ENCODE results near the gene ZNF611. TPM values are rescaled to one million over a fixed set of nuclear protein-coding genes. Genes with fewer than 3 reads are reported as not detected.
"Not testable (repeated sequence)": the region's sequence is repeated elsewhere in the genome, so short reads cannot be mapped to it uniquely, and the experiment has no call there.

The ZNF611 gene
- total and polyA plus RNA-seq, 7 experiments from 2014 or later = 23.4 to 56.0 (median 36.8) TPM

- H3K9me3 Mint-ChIP-seq = peaks cover 4 to 55% (median 20%) of the 10 kb centered on the region in 11 donors
- no peaks in the 10 kb centered on the region for H3K27me3 Mint-ChIP-seq
- H3K4me3 Mint-ChIP-seq = peak overlapping the region in 1 of 10 donors; percentile 39
- H3K4me3 ChIP-seq (ENCODE audit: low read length) = no peak overlapping the region
- ChIA-PET POLR2A (interaction anchor here (0.8 kb wide), 1 partner anchor 42 kb away, joined by 3 read pairs; the partner anchor contains the start of gene ZNF83), CTCF (no interaction called here)
- peaks cover 15 to 63% (median 55%) of the 10 kb centered on the region in 5 donors for H3K36me3 Mint-ChIP-seq
- H3K27me3 ChIP-seq (ENCODE audit: control insufficient read depth in 2 of 2, insufficient read depth in 2 of 2, low read length in 2 of 2) = no peaks in the 10 kb centered on the region
- peaks cover 3 to 33% (median 22%) of the 10 kb centered on the region in 7 donors for H3K4me1 Mint-ChIP-seq
- DNase-seq (no peak), ATAC-seq (no peak)
- no peak overlapping the region for H3K27ac ChIP-seq (ENCODE audit: low read depth, low read length)
- H3K36me3 ChIP-seq (ENCODE audit: control insufficient read depth in 2 of 3, insufficient read depth in 3 of 3, low read length in 3 of 3) = peaks cover 0 to 14% (median 0%) of the 10 kb centered on the region in 3 experiments
- no peaks in the 10 kb centered on the region for H3K4me1 ChIP-seq (ENCODE audit: control insufficient read depth in 2 of 2, insufficient read depth in 2 of 2, low read length in 2 of 2)
- H3K9me3 ChIP-seq (ENCODE audit: control insufficient read depth in 2 of 3, low read length in 3 of 3) = no peaks in the 10 kb centered on the region
- peak overlapping the region in 3 of 9 donors; percentile 40 to 69 (median 49) for H3K27ac Mint-ChIP-seq
- intact Hi-C loops (cut with micrococcal nuclease) = no loop called here
Observed at GRCh38 chr19:52679598-52679997, 55.2 kb downstream of the ZNF611 start.

DNA sequence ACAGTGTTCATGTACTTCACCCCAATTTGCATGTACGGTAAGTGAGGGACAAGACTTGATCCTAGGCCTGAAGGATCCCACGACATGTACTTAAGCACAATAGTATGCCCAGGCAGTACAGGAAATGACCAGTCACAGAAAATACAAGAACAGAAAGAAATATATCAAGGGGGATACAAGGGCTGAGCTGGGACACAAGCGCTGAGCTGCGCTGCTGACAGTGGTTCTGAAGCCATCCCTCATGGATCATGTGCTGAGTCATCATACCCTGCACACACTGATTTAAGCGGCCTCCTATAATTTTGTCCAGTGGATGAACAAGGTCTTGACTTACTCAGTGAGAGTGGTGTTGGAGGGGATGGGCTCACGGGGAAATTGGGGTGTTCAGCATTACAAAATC lies 59.6 kb downstream of the ZNF611 start:
- H3K9me3 ChIP-seq (ENCODE audit: control insufficient read depth in 2 of 3, low read length in 3 of 3); H3K27ac ChIP-seq (ENCODE audit: low read depth, low read length); H3K27me3 Mint-ChIP-seq; ATAC-seq; CTCF ChIA-PET; H3K36me3 ChIP-seq (ENCODE audit: control insufficient read depth in 2 of 3, insufficient read depth in 3 of 3, low read length in 3 of 3); H3K4me1 ChIP-seq (ENCODE audit: control insufficient read depth in 2 of 2, insufficient read depth in 2 of 2, low read length in 2 of 2); H3K27me3 ChIP-seq (ENCODE audit: control insufficient read depth in 2 of 2, insufficient read depth in 2 of 2, low read length in 2 of 2); DNase-seq; H3K4me3 ChIP-seq (ENCODE audit: low read length); intact Hi-C loops (cut with micrococcal nuclease): not testable (repeated sequence)
- H3K36me3 Mint-ChIP-seq = peaks cover 16 to 73% (median 64%) of the 10 kb centered on the region in 5 donors
- H3K27ac Mint-ChIP-seq = peak overlapping the region in 2 of 9 donors; percentile 46 to 76
- peak overlapping the region in 2 of 10 donors; percentile 7 to 29 for H3K4me3 Mint-ChIP-seq
- H3K4me1 Mint-ChIP-seq = peaks cover 2 to 39% (median 28%) of the 10 kb centered on the region in 7 donors
- peaks cover 4 to 81% (median 18%) of the 10 kb centered on the region in 11 donors for H3K9me3 Mint-ChIP-seq
- POLR2A ChIA-PET = interaction anchor here (0.6 kb wide), 1 partner anchor 18 kb away, joined by 4 read pairs; no protein-coding TSS in a partner anchor

DNA sequence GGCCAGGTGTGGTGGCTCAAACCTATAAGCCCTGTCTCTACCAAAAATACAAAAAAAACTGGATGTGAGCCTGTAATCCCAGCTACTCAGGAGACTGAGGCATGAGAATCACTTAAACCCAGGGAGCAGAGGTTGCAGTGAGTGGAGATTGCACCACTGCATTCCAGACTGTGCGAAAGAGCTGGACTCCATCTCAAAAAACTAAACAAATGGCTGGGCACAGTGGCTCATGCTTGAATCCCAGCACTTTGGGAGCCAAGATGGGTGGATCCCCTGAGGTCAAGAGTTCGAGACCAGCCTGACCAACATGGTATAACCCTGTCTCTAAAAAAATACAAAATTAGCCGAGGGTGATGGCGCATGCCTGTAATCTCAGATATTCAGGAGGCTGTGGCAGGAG lies 61.8 kb downstream of the ZNF611 start:
- H3K4me1 ChIP-seq (ENCODE audit: control insufficient read depth in 2 of 2, insufficient read depth in 2 of 2, low read length in 2 of 2) = no peaks in the 10 kb centered on the region
- no peak overlapping the region for H3K4me3 Mint-ChIP-seq
- peaks cover 0 to 6% (median 0%) of the 10 kb centered on the region in 3 experiments for H3K36me3 ChIP-seq (ENCODE audit: control insufficient read depth in 2 of 3, insufficient read depth in 3 of 3, low read length in 3 of 3)
- peaks cover 17 to 80% (median 71%) of the 10 kb centered on the region in 5 donors for H3K36me3 Mint-ChIP-seq
- ATAC-seq (no peak), DNase-seq (no peak)
- no peak overlapping the region for H3K27ac ChIP-seq (ENCODE audit: low read depth, low read length)
- intact Hi-C loops (cut with micrococcal nuclease) = no loop called here
- peaks cover 6 to 32% (median 16%) of the 10 kb centered on the region in 7 donors for H3K4me1 Mint-ChIP-seq
- H3K4me3 ChIP-seq (ENCODE audit: low read length) = no peak overlapping the region
- CTCF ChIA-PET = no interaction called here
- H3K9me3 ChIP-seq (ENCODE audit: control insufficient read depth in 2 of 3, low read length in 3 of 3) = no peaks in the 10 kb centered on the region
- POLR2A ChIA-PET = no interaction called here
- no peak overlapping the region for H3K27ac Mint-ChIP-seq
- H3K27me3 Mint-ChIP-seq = no peaks in the 10 kb centered on the region
- peaks cover 8 to 85% (median 17%) of the 10 kb centered on the region in 11 donors for H3K9me3 Mint-ChIP-seq
- H3K27me3 ChIP-seq (ENCODE audit: control insufficient read depth in 2 of 2, insufficient read depth in 2 of 2, low read length in 2 of 2) = no peaks in the 10 kb centered on the region

DNA sequence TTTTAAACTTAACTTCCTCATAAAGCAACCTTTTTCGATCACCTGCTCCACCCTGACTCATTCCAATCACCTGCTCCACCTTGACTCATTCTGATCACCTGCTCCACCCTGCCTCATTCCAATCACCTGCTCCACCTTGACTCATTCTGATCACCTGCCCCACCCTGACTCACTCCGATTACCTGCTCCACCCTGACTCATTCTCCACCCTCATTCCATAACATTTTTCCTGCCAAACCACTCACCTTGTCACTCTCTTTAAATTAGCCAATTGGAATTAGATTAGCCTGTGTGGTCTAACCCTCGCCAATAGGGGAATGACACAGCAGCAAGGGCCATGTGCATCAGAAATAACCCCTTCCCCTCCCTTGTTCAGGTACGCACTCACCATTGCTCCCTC lies 64.8 kb downstream of the ZNF611 start:
- H3K4me1 Mint-ChIP-seq = peaks cover 6 to 25% (median 12%) of the 10 kb centered on the region in 7 donors
- no peak overlapping the region for H3K27ac ChIP-seq (ENCODE audit: low read depth, low read length)
- H3K4me1 ChIP-seq (ENCODE audit: control insufficient read depth in 2 of 2, insufficient read depth in 2 of 2, low read length in 2 of 2) = no peaks in the 10 kb centered on the region
- peaks cover 10 to 86% (median 74%) of the 10 kb centered on the region in 5 donors for H3K36me3 Mint-ChIP-seq
- H3K27me3 ChIP-seq (ENCODE audit: control insufficient read depth in 2 of 2, insufficient read depth in 2 of 2, low read length in 2 of 2) = no peaks in the 10 kb centered on the region
- no peak overlapping the region for H3K4me3 Mint-ChIP-seq
- intact Hi-C loops (cut with micrococcal nuclease) = no loop called here
- peak overlapping the region in 1 of 9 donors; percentile 72 for H3K27ac Mint-ChIP-seq
- DNase-seq (no peak), ATAC-seq (no peak)
- no peaks in the 10 kb centered on the region for H3K9me3 ChIP-seq (ENCODE audit: control insufficient read depth in 2 of 3, low read length in 3 of 3)
- POLR2A ChIA-PET = no interaction called here
- H3K27me3 Mint-ChIP-seq = no peaks in the 10 kb centered on the region
- H3K36me3 ChIP-seq (ENCODE audit: control insufficient read depth in 2 of 3, insufficient read depth in 3 of 3, low read length in 3 of 3) = peaks cover 0 to 6% (median 0%) of the 10 kb centered on the region in 3 experiments
- H3K9me3 Mint-ChIP-seq = peaks cover 0 to 87% (median 7%) of the 10 kb centered on the region in 11 donors
- H3K4me3 ChIP-seq (ENCODE audit: low read length) = no peak overlapping the region
- CTCF ChIA-PET = interaction anchor here (0.6 kb wide), 1 partner anchor 113 kb away, joined by 4 read pairs; no protein-coding TSS in a partner anchor

DNA sequence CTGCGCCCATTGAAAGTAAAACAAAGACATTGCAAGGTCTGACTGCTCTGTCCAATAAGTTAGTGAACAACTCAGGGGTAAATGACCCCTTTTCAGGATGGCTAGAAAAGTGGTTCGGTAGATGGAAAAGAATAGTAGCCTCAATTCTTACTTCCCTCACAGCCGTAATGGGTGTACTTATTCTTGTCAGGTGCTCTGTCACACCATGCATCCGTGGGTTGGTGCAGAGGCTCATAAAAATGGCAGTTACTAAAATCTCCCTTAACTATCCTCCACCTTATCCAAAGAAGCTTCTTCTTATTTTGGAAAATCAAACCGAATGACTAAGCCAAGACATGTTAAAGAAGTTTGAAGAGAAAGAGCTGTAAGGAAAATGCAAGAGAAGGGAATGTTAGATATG lies 65.3 kb downstream of the ZNF611 start:
- ATAC-seq = no peak
- Histone ChIP-seq H3K4me3 (ENCODE audit: low read length) (no peak overlapping the region), H3K27me3 (ENCODE audit: control insufficient read depth in 2 of 2, insufficient read depth in 2 of 2, low read length in 2 of 2) (no peaks in the 10 kb centered on the region), H3K27ac (ENCODE audit: low read depth, low read length) (no peak overlapping the region), H3K9me3 (ENCODE audit: control insufficient read depth in 2 of 3, low read length in 3 of 3) (no peaks in the 10 kb centered on the region), H3K36me3 (ENCODE audit: control insufficient read depth in 2 of 3, insufficient read depth in 3 of 3, low read length in 3 of 3) (peaks cover 0 to 6% (median 0%) of the 10 kb centered on the region in 3 experiments), H3K4me1 (ENCODE audit: control insufficient read depth in 2 of 2, insufficient read depth in 2 of 2, low read length in 2 of 2) (no peaks in the 10 kb centered on the region)
- DNase-seq = no peak
- H3K4me1 Mint-ChIP-seq = peaks cover 5 to 21% (median 12%) of the 10 kb centered on the region in 7 donors
- H3K4me3 Mint-ChIP-seq = no peak overlapping the region
- H3K27ac Mint-ChIP-seq = peak overlapping the region in 1 of 9 donors; percentile 72
- H3K36me3 Mint-ChIP-seq = peaks cover 7 to 85% (median 74%) of the 10 kb centered on the region in 5 donors
- intact Hi-C loops (cut with micrococcal nuclease) = no loop called here
- no peaks in the 10 kb centered on the region for H3K27me3 Mint-ChIP-seq
- POLR2A ChIA-PET = no interaction called here
- H3K9me3 Mint-ChIP-seq = peaks cover 0 to 82% (median 6%) of the 10 kb centered on the region in 11 donors
- CTCF ChIA-PET = interaction anchor here (0.6 kb wide), 1 partner anchor 113 kb away, joined by 4 read pairs; no protein-coding TSS in a partner anchor

DNA sequence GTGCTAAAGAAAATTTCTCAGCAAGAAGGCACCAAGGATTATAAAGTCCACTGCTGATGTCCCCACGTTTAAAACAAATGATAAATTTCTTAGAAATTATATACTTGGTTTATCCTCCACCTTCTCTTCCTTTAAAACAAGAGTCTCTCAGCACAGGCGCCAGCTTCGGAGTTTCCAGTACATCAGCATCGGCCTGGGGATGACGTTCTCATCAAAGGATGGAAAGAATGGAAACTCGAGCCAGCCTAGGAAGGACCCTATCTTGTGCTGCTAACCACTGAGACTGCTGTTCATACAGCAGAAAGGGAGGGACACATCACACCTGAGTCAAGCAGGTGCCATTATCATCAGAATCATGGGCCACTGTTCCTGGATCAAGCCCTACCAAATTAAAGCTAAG lies 66.9 kb downstream of the ZNF611 start:
- Mint-ChIP-seq H3K9me3 (peaks cover 0 to 76% (median 6%) of the 10 kb centered on the region in 11 donors), H3K4me3 (no peak overlapping the region), H3K27me3 (no peaks in the 10 kb centered on the region), H3K27ac (no peak overlapping the region), H3K4me1 (peaks cover 5 to 13% (median 8%) of the 10 kb centered on the region in 7 donors), H3K36me3 (peaks cover 7 to 80% (median 72%) of the 10 kb centered on the region in 5 donors)
- ATAC-seq = no peak
- Histone ChIP-seq H3K27ac (ENCODE audit: low read depth, low read length) (no peak overlapping the region), H3K4me3 (ENCODE audit: low read length) (no peak overlapping the region), H3K36me3 (ENCODE audit: control insufficient read depth in 2 of 3, insufficient read depth in 3 of 3, low read length in 3 of 3) (peaks cover 0 to 6% (median 0%) of the 10 kb centered on the region in 3 experiments), H3K9me3 (ENCODE audit: control insufficient read depth in 2 of 3, low read length in 3 of 3) (no peaks in the 10 kb centered on the region), H3K4me1 (ENCODE audit: control insufficient read depth in 2 of 2, insufficient read depth in 2 of 2, low read length in 2 of 2) (no peaks in the 10 kb centered on the region), H3K27me3 (ENCODE audit: control insufficient read depth in 2 of 2, insufficient read depth in 2 of 2, low read length in 2 of 2) (no peaks in the 10 kb centered on the region)
- ChIA-PET CTCF (no interaction called here), POLR2A (no interaction called here)
- no peak for DNase-seq
- intact Hi-C loops (cut with micrococcal nuclease) = no loop called here

- Histone ChIP-seq H3K27me3 (ENCODE audit: control insufficient read depth in 2 of 2, insufficient read depth in 2 of 2, low read length in 2 of 2) (no peaks in the 10 kb centered on the region), H3K36me3 (ENCODE audit: control insufficient read depth in 2 of 3, insufficient read depth in 3 of 3, low read length in 3 of 3) (peaks cover 0 to 6% (median 1%) of the 10 kb centered on the region in 3 experiments), H3K4me1 (ENCODE audit: control insufficient read depth in 2 of 2, insufficient read depth in 2 of 2, low read length in 2 of 2) (no peaks in the 10 kb centered on the region), H3K9me3 (ENCODE audit: control insufficient read depth in 2 of 3, low read length in 3 of 3) (no peaks in the 10 kb centered on the region), H3K4me3 (ENCODE audit: low read length) (no peak overlapping the region), H3K27ac (ENCODE audit: low read depth, low read length) (no peak overlapping the region)
- Mint-ChIP-seq H3K36me3 (peaks cover 7 to 85% (median 79%) of the 10 kb centered on the region in 5 donors), H3K27ac (no peak overlapping the region), H3K9me3 (peaks cover 0 to 78% (median 6%) of the 10 kb centered on the region in 11 donors), H3K27me3 (no peaks in the 10 kb centered on the region), H3K4me3 (no peak overlapping the region), H3K4me1 (peaks cover 5 to 21% (median 7%) of the 10 kb centered on the region in 7 donors)
- ATAC-seq (no peak), DNase-seq (no peak)
- ChIA-PET POLR2A (no interaction called here), CTCF (no interaction called here)
- intact Hi-C loops (cut with micrococcal nuclease) = no loop called here
Observed at GRCh38 chr19:52666506-52666905, 68.3 kb downstream of the ZNF611 start.
